Measurements from ENCODE around the gene NFATC2IP. TPM values are rescaled to one million over a fixed set of nuclear protein-coding genes. Genes with fewer than 3 reads are reported as not detected.

Gene NFATC2IP
- total and polyA plus RNA-seq, 9 of the 15 experiments (the other 6 are each of a cell fraction or from before 2014, with no cell fraction given), result 15.6 to 106 (median 46.9) TPM

- TF ChIP-seq TAF1 (IDR thresholded peaks at IDR 0.05; ENCODE audit: control insufficient read depth, extremely low read depth, insufficient read depth, low read length, severe bottlenecking), result no peak
- TF ChIP-seq, protein P1, sequence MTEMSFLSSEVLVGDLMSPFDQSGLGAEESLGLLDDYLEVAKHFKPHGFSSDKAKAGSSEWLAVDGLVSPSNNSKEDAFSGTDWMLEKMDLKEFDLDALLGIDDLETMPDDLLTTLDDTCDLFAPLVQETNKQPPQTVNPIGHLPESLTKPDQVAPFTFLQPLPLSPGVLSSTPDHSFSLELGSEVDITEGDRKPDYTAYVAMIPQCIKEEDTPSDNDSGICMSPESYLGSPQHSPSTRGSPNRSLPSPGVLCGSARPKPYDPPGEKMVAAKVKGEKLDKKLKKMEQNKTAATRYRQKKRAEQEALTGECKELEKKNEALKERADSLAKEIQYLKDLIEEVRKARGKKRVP (CRISPR knock-in tag; IDR thresholded peaks at IDR 0.05), result no peak
- no peak for TF ChIP-seq SRSF9 (IDR thresholded peaks at IDR 0.05; ENCODE audit: borderline replicate concordance, low read depth, low read length)
- TF ChIP-seq SIN3B (IDR thresholded peaks at IDR 0.05; ENCODE audit: low read depth), result no peak
- no peak for TF ChIP-seq THRB (CRISPR knock-in tag; conservative IDR thresholded peaks at IDR 0.05)
- TF ChIP-seq, protein P2, sequence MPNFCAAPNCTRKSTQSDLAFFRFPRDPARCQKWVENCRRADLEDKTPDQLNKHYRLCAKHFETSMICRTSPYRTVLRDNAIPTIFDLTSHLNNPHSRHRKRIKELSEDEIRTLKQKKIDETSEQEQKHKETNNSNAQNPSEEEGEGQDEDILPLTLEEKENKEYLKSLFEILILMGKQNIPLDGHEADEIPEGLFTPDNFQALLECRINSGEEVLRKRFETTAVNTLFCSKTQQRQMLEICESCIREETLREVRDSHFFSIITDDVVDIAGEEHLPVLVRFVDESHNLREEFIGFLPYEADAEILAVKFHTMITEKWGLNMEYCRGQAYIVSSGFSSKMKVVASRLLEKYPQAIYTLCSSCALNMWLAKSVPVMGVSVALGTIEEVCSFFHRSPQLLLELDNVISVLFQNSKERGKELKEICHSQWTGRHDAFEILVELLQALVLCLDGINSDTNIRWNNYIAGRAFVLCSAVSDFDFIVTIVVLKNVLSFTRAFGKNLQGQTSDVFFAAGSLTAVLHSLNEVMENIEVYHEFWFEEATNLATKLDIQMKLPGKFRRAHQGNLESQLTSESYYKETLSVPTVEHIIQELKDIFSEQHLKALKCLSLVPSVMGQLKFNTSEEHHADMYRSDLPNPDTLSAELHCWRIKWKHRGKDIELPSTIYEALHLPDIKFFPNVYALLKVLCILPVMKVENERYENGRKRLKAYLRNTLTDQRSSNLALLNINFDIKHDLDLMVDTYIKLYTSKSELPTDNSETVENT (CRISPR knock-in tag; IDR thresholded peaks at IDR 0.05), result no peak
- no peak for TF ChIP-seq NCOA4 (IDR thresholded peaks at IDR 0.05; ENCODE audit: partially characterized antibody)
- TF ChIP-seq TSC22D4 (tag; IDR thresholded peaks at IDR 0.05), result no peak
- TF ChIP-seq HSF4 (CRISPR knock-in tag; IDR thresholded peaks at IDR 0.05; ENCODE audit: borderline replicate concordance), result no peak
- no peak for TF ChIP-seq E2F4 (CRISPR knock-in tag; IDR thresholded peaks at IDR 0.05; ENCODE audit: low read depth)
- no peak for TF ChIP-seq ZNF583 (CRISPR knock-in tag; IDR thresholded peaks at IDR 0.05)
- no peak for TF ChIP-seq HMGN3 (IDR thresholded peaks at IDR 0.05; ENCODE audit: borderline replicate concordance, extremely low read depth, insufficient read length, low read depth, low read length)
These were observed 57.2 kb downstream of the NFATC2IP start (continued) for GRCh38 chr16:29007730-29008593.

All from K562 (cell line).